K562 (cell line): Measurements from ENCODE around the gene F11R. TPM values are rescaled to one million over a fixed set of nuclear protein-coding genes. Genes with fewer than 3 reads are reported as not detected.
A peak's percentile ranks its signal among the peaks of the same experiment; 100 is the strongest.

Source experiments
- ERF ChIP-seq: fragments of 450-650 bp; formaldehyde crosslinking; IDR thresholded peaks from 2 replicates; pipeline ENCODE4 v1.4.0; 2020; ENCODE audit warnings: mild to moderate bottlenecking, mixed read lengths
- FOXA3 ChIP-seq, 2 experiments: fragments of 450-650 bp in 1 of 2; sonication (generic) in 1 of 2; formaldehyde crosslinking; IDR thresholded peaks in 1 of 2; conservative IDR thresholded peaks in 1 of 2; 2 replicates each; pipeline versions ENCODE4 v1.4.0 to v1.8.0; 2020 to 2022; ENCODE audit warnings: mild to moderate bottlenecking in 2 of 2, missing genetic modification reagents in 1 of 2
- HLTF ChIP-seq: fragments of 450-650 bp; IDR thresholded peaks from 2 replicates; pipeline ENCODE4 v1.6.1; 2016
- KAT2B ChIP-seq: IDR thresholded peaks from one replicate; pipeline ENCODE4 v1.6.1; 2012; ENCODE audit warnings: low read depth, mild to moderate bottlenecking, control low read depth, inconsistent platforms, low read length, moderate library complexity
- KLF13 ChIP-seq: fragments of 450-650 bp; IDR thresholded peaks from 2 replicates; pipeline ENCODE4 v1.6.1; 2016; ENCODE audit warnings: missing genetic modification characterization, low read depth, mild to moderate bottlenecking, missing compliant biosample characterization, moderate library complexity, borderline replicate concordance
- LCOR ChIP-seq: sonication (generic); formaldehyde crosslinking; IDR thresholded peaks from 2 replicates; pipeline ENCODE4 v1.8.0; 2022; ENCODE audit warnings: mild to moderate bottlenecking, missing genetic modification reagents
- MAZ ChIP-seq, 2 experiments: fragments of 450-650 bp in 1 of 2; sonication (generic) in 1 of 2; formaldehyde crosslinking; IDR thresholded peaks in 1 of 2; conservative IDR thresholded peaks in 1 of 2; 2 replicates each; pipeline versions ENCODE4 v1.4.0 to v1.5.0; 2020; ENCODE audit warnings: mild to moderate bottlenecking in 1 of 2, missing genetic modification reagents in 1 of 2
- PHF21A ChIP-seq: fragments of 450-650 bp; IDR thresholded peaks from 2 replicates; pipeline ENCODE4 v1.6.1; 2017; ENCODE audit warnings: low read depth, borderline replicate concordance
- RHOXF2B ChIP-seq: fragments of 250-450 bp; sonication (Bioruptor Pico); conservative IDR thresholded peaks from 2 replicates; pipeline ENCODE4 v1.5.1; 2021
- ZNF146 ChIP-seq: IDR thresholded peaks from one replicate; pipeline ENCODE4 v1.6.1; 2018; ENCODE audit warnings: missing compliant biosample characterization; ENCODE audit not compliant: unreplicated experiment
- ZNF354B ChIP-seq: fragments of 250-450 bp; sonication (Bioruptor Pico); IDR thresholded peaks from 2 replicates; pipeline ENCODE4 v1.4.0; 2020
- polyA plus RNA-seq, 8 experiments: library from polyadenylated mRNA; depleted of rRNA in 4 of 8; stranded (reverse) in 5 of 8; unstranded in 3 of 8; fragments of >200 nt; fragmentation: Nextera tagmentation in 2 of 8; fragmentation: Illumina TruSeq in 1 of 8; extraction: Ambion mirVana in 2 of 8; extraction: Trizol in 1 of 8; gene quantifications; 2 replicates each; pipeline versions ENCODE4 v1.2.1 to v1.2.3, GENCODE V29; 2011 to 2014; ENCODE audit warnings: inconsistent platforms in 1 of 8, missing spikeins in 1 of 8
- total RNA-seq, 7 experiments: library from RNA; depleted of rRNA in 6 of 7; stranded (reverse); fragments of >200 nt in 6 of 7; fragmentation: Illumina TruSeq in 2 of 7; extraction: Trizol in 2 of 7; gene quantifications; 2 replicates each; pipeline versions ENCODE4 v1.2.1 to v1.2.3, GENCODE V29; 2011 to 2021; ENCODE audit warnings: low replicate concordance in 1 of 7
- TF ChIP-seq, protein P1 (sequence below): fragments of 450-650 bp; IDR thresholded peaks from 2 replicates; pipeline ENCODE4 v1.6.1; 2016; ENCODE audit warnings: antibody characterized with exemption
- TF ChIP-seq, protein P2 (sequence below): fragments of 450-650 bp; IDR thresholded peaks from 2 replicates; pipeline ENCODE4 v1.6.1; 2017; ENCODE audit warnings: mild to moderate bottlenecking, moderate library complexity
- TF ChIP-seq, protein P3 (sequence below): fragments of 450-650 bp; IDR thresholded peaks from 2 replicates; pipeline ENCODE4 v1.6.1; 2018; ENCODE audit not compliant: partially characterized antibody
- TF ChIP-seq, protein P4 (sequence below): fragments of 250-450 bp; sonication (Bioruptor Pico); IDR thresholded peaks from 2 replicates; pipeline ENCODE4 v1.4.0; 2020; ENCODE audit warnings: mild to moderate bottlenecking, moderate library complexity
- TF ChIP-seq, protein P5 (sequence below): fragments of 250-450 bp; sonication (Bioruptor Pico); IDR thresholded peaks from 2 replicates; pipeline ENCODE4 v1.5.0; 2021
- TF ChIP-seq, protein P6 (sequence below), 2 experiments: fragments of 450-650 bp in 1 of 2; sonication (generic) in 1 of 2; formaldehyde crosslinking in 1 of 2; IDR thresholded peaks in 1 of 2; conservative IDR thresholded peaks in 1 of 2; 2 replicates each; pipeline versions ENCODE4 v1.6.1 to v1.8.1; 2016 to 2023; ENCODE audit warnings: mild to moderate bottlenecking in 2 of 2, moderate library complexity in 2 of 2, inconsistent platforms in 1 of 2, missing genetic modification reagents in 1 of 2

The F11R gene
- total and polyA plus RNA-seq, 9 of the 15 experiments (the other 6 are each of a cell fraction or from before 2014, with no cell fraction given) = 27.4 to 187 (median 52.5) TPM

DNA sequence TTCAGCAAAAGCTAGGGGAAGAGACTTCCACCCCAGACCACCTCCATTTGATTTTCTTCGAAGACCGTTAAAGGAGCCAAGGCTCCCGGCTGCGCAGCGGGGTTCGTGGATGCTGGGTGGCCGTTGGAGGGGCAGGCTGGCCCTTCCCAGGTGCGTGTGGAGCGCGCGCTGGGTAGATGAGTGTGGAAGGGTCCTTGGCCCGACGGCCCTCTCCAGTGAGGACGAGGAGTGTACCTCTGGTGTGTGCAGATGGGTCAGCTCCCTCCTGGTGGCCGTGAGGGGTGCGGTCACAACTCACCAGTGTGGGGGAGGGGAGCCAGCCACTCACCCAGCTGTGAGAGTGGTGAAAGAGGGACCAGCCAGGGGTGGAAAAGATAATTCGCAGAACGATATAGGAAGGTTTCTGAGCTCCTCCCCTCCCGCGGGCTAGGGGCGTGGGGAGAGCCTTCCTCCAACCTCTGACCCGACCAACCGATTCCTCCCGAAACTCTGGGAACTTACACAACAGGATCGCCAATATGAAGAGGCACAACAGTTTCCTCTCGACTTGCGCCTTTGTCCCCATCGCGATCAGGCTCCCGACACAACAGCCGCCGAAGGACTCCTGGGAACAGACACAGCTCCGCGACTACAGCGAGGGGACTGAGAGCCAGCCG lies at the start of gene F11R (continued):
- TF ChIP-seq, protein P1, sequence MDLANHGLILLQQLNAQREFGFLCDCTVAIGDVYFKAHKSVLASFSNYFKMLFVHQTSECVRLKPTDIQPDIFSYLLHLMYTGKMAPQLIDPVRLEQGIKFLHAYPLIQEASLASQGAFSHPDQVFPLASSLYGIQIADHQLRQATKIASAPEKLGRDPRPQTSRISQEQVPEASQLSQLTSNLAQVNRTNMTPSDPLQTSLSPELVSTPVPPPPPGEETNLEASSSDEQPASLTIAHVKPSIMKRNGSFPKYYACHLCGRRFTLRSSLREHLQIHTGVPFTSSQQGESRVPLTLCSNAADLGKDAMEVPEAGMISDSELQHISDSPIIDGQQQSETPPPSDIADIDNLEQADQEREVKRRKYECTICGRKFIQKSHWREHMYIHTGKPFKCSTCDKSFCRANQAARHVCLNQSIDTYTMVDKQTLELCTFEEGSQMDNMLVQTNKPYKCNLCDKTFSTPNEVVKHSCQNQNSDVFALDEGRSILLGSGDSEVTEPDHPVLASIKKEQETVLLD = peak; percentile 78
- TF ChIP-seq HLTF = peak; percentile 66; the same call in 1 of the 2 replicates
- TF ChIP-seq, protein P2, sequence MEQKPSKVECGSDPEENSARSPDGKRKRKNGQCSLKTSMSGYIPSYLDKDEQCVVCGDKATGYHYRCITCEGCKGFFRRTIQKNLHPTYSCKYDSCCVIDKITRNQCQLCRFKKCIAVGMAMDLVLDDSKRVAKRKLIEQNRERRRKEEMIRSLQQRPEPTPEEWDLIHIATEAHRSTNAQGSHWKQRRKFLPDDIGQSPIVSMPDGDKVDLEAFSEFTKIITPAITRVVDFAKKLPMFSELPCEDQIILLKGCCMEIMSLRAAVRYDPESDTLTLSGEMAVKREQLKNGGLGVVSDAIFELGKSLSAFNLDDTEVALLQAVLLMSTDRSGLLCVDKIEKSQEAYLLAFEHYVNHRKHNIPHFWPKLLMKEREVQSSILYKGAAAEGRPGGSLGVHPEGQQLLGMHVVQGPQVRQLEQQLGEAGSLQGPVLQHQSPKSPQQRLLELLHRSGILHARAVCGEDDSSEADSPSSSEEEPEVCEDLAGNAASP = no peak
- TF ChIP-seq, protein P3, sequence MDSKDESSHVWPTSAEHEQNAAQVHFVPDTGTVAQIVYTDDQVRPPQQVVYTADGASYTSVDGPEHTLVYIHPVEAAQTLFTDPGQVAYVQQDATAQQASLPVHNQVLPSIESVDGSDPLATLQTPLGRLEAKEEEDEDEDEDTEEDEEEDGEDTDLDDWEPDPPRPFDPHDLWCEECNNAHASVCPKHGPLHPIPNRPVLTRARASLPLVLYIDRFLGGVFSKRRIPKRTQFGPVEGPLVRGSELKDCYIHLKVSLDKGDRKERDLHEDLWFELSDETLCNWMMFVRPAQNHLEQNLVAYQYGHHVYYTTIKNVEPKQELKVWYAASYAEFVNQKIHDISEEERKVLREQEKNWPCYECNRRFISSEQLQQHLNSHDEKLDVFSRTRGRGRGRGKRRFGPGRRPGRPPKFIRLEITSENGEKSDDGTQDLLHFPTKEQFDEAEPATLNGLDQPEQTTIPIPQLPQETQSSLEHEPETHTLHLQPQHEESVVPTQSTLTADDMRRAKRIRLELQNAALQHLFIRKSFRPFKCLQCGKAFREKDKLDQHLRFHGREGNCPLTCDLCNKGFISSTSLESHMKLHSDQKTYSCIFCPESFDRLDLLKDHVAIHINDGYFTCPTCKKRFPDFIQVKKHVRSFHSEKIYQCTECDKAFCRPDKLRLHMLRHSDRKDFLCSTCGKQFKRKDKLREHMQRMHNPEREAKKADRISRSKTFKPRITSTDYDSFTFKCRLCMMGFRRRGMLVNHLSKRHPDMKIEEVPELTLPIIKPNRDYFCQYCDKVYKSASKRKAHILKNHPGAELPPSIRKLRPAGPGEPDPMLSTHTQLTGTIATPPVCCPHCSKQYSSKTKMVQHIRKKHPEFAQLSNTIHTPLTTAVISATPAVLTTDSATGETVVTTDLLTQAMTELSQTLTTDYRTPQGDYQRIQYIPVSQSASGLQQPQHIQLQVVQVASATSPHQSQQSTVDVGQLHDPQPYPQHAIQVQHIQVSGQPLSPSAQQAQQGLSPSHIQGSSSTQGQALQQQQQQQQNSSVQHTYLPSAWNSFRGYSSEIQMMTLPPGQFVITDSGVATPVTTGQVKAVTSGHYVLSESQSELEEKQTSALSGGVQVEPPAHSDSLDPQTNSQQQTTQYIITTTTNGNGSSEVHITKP = peak; percentile 77
- TF ChIP-seq KAT2B = no peak
- TF ChIP-seq MAZ (CRISPR knock-in tag; conservative IDR thresholded peaks at IDR 0.05 in 1 of 2, IDR thresholded peaks at IDR 0.05 in 1 of 2) = peak; percentile 61 to 80
- no peak for TF ChIP-seq ZNF146 (CRISPR knock-in tag)
- TF ChIP-seq, protein P4, sequence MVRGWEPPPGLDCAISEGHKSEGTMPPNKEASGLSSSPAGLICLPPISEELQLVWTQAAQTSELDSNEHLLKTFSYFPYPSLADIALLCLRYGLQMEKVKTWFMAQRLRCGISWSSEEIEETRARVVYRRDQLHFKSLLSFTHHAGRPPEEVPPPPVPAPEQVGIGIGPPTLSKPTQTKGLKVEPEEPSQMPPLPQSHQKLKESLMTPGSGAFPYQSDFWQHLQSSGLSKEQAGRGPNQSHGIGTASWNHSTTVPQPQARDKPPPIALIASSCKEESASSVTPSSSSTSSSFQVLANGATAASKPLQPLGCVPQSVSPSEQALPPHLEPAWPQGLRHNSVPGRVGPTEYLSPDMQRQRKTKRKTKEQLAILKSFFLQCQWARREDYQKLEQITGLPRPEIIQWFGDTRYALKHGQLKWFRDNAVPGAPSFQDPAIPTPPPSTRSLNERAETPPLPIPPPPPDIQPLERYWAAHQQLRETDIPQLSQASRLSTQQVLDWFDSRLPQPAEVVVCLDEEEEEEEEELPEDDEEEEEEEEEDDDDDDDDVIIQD (CRISPR knock-in tag) = no peak
- TF ChIP-seq, protein P5, sequence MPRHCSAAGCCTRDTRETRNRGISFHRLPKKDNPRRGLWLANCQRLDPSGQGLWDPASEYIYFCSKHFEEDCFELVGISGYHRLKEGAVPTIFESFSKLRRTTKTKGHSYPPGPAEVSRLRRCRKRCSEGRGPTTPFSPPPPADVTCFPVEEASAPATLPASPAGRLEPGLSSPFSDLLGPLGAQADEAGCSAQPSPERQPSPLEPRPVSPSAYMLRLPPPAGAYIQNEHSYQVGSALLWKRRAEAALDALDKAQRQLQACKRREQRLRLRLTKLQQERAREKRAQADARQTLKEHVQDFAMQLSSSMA (CRISPR knock-in tag) = no peak
- TF ChIP-seq ZNF354B (CRISPR knock-in tag) = no peak
- peak; percentile 57; the same call in 1 of the 2 replicates for TF ChIP-seq LCOR (CRISPR knock-in tag)
- no peak for TF ChIP-seq ERF (CRISPR knock-in tag)
- TF ChIP-seq FOXA3 (CRISPR knock-in tag; conservative IDR thresholded peaks at IDR 0.05 in 1 of 2, IDR thresholded peaks at IDR 0.05 in 1 of 2) = peak in 1 of 2 experiments; percentile 48; a peak in 1 of 4 replicates
- TF ChIP-seq PHF21A = no peak
- TF ChIP-seq, protein P6, sequence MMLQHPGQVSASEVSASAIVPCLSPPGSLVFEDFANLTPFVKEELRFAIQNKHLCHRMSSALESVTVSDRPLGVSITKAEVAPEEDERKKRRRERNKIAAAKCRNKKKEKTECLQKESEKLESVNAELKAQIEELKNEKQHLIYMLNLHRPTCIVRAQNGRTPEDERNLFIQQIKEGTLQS (IDR thresholded peaks at IDR 0.05) = peak; percentile 40; the same call in 1 of the 2 replicates
- TF ChIP-seq, protein P6 (CRISPR knock-in tag; conservative IDR thresholded peaks at IDR 0.05) = 0 out of 2 replicates have a peak, but pooled peaks have one; percentile 72
- peak; percentile 26; the same call in 1 of the 2 replicates for TF ChIP-seq KLF13
- TF ChIP-seq RHOXF2B = no peak
